Stimulated activated CD8-positive, alpha-beta memory T cell treated with anti-CD3 and anti-CD28 coated beads, Interleukin-12 subunit alpha, Interleukin-12 subunit beta, amount 100 ng/mL, for 24 hours (primary cell): ENCODE results near the gene HOXA13.

ENCODE experiments used
- DNase-seq: peaks from one replicate; pipeline ENCODE4 v3.0.0-alpha.2; 2020; ENCODE audit errors: extremely low read depth

The HOXA13 gene

DNA sequence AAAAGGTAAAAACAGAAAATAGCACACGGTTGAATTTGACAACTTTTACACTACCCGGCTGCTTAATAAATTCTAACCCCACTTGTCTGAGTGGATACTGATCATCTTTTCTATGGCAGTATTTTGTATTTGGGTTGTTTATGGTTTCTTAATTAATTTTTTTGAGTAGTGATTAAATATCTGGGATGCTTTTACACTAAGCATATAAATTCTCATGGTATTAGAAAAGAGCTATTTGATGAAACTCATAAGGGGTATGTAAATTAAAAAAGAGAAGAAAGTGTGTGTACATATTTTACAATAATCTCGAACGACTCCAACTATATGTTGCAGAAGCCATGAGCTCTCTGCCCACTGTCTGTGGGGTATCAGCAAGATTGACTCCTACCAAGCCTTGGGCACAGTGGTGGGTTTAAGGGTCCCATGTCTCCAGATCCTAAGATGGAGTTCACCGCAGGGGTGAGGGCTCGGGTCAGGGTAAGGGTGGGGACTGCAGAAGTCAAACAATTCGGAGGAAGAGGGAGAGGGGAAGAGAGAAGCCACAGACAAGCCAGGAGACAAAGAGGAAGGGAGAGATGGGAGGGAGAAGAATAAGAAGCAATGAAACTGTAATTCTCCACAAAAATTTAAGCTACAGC lies 7.6 kb upstream of the HOXA13 start:
- DNase-seq, result no peak

DNA sequence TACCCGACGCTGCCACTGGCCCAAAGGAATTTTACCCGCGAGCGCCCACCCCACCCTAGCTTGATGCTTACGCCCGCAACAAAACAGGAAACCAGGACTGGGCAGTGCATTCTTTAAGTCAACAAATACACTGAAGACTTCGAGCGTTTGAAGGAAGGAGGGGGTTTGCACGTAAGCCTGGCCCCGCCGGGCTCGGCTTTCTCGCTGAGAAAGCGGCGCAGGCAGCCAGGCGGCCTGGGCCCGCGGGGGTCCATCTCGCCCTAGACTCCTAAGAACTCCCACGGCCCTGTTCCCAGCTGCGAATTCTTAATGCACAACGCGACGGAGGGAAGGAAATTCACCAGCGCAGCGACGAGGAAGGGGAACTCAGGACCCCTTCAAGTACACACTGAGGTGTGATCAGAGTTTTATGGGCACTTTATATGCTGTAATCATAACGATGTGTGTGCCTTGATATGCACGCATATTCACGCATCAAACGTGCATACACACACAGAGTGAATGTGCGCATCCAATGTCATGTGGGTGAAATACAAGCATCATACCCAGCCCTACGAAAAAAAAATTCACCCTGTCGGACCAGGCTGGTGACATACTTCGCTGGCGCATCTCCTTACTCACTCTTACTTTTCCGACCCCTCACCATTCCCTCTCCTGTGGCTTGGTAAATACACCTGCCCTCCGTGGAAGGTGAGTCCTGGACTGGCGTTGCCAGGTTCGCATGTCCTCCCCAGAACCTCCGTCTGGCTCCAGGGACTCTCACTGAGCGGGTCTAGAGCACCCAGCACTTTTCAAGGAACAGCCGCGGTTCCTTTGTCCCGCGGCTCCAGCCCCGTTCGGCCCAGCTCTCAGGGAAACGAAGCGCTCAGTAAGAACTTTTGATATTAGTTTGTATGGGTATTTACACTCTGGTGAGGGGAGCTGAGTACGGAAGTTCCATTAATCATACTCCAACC lies 5.7 kb upstream of the HOXA13 start:
- DNase-seq, result no peak

DNA sequence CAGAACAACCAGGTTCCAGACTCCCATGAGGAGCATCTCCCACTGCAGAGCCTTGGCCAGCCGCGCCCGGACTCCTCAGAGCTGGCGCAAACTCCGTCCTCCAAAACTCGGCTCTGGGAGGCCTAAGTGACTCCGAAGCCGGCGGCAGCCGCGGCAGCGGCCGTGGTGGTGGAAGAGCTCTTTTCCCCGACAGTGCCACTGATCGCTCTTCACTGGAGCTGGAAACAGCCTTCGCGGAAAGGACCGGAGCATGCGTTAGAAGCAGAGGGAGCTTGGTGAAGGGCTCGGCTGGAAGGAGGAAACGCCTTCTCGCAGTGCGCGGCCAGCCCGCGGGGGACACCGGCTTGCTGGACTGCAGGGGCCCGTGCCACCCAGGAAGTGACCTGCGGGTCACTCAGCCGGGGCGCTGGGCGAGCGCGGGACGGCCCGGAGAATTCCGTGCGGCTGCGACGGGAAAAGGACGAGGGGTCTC lies 5.0 kb upstream of the HOXA13 start:
- no peak for DNase-seq

DNA sequence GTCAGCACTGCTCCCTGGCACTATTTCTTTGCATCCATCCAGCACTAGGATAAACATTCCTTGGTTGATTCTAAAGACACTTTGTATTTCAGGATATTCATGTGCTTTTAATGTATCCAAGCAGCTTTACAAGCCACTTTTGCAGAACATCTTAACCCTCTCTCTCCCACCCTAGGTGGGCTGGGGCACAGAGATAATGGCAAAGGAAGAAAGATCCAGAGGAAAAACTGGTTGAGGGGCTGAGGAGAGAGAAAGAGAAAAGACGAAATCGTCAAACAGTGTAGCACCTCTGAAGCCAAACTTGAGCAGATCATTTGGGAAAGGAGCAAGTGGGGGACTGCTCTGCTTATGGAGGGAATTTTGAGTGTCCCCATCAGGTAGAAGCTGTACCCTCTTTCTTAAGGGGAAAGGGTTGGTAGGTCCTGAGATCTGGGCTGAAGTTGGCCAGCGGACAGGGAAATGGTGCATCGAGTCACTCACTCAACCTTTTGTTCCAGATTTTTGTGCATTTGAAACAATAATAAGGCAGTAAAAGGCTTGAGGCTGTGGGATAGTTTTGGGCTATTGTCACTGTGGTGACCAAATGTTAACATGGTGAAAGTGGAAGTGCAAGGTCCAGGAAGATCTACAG lies 4.2 kb upstream of the HOXA13 start:
- no peak for DNase-seq

DNA sequence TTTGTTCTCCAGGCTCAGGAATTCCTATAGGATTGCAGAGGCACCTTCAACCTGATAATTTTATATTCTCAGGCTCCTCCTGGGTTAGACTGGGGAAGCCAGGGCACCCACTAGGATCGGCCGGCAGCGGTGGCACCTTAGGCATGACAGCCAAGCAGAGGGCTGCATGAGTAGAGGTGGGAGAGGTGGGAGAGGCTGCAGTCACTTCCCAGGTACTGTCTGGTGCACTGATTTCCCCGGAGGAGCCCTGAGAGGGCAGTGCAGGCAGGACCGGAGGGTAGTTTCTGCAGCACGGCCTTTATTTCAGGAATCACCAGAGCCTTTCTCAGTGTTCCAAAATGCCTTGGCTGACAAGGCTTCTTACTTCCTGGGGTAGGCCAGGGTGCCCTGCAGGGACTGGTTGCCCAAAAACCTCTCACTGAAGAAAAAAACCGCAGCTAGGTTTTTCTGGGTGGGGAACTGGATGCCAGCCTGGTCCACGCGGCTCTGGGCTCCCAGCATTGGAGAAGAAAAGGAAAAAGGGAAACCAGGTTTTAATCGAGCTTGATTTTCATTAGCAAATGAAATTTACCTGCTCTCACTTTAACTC lies 3.6 kb upstream of the HOXA13 start:
- no peak for DNase-seq

DNA sequence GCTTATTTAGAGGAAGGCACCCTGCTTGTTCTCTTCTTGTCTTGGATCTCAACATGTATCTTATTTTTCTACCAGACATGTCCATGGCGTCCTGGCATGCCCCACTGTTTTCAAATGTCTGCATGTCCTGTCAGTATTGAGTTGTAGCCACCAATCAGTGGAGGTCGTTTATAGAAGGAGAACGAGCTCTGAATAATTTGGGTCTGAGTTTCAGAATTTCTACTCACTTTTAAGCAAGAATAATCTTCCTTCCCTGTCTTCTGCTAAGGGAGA lies 2.9 kb upstream of the HOXA13 start:
- no peak for DNase-seq

DNA sequence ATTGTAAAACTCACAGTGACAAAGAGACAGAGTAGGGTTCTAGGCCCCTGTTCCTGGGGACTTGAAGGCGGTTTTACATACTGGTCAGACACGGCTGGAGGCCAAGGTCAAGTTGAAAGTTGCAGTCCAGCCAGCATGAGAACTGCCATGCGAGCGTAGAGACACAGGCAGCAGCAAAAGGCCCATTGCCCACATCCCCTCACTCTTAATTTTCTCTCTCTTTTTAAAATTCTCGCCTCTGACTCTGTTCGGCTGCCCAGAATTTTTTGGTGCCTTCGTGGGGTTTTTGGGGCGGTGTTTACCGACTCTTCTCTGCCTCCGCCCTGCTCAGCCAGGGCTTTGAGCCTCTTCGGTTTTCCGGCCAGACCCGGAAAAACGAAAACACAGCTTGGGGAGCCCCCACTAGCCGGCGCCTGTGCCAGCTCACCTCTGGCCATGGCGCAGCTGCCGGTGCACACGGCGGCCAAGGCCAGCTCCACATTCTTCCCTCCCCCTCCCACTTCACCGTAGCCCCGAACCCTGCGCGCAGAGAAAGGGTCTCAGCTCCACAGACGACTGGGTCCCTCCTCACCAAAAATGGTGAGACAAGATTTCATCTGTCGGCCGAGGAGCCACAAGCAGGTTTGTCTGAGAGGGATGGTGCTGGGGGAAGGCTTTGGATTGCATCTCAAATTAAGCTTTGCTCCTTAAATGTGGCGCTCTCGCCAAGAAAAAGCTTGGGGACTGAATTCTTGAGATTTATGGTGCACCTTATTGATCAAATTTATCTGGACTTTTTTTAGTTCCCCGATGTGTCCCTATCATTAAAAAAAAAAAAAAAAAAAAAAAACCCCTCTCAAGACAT lies 2.3 kb upstream of the HOXA13 start:
- DNase-seq, result no peak

DNA sequence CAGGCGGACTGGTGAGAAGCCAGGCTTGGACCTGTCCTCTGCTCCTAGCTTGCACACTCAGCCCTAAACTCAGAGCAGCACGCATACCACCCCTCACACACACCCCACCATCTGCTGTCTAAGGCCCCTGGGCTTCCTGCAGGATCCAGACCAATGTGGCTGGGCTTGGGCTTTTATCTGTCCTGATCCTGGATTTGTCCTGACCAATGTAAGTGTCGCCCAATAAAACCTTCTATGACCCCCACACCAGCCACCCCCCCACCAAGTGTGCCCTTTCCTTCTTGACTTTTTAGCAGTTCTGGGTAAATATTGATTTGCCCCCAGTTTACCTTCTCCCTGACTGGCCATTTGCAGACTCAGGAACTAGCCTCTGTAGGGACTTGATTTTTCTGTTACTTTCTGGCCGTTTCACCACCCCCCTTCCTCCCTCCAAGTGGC lies 1.7 kb upstream of the HOXA13 start:
- no peak for DNase-seq

DNA sequence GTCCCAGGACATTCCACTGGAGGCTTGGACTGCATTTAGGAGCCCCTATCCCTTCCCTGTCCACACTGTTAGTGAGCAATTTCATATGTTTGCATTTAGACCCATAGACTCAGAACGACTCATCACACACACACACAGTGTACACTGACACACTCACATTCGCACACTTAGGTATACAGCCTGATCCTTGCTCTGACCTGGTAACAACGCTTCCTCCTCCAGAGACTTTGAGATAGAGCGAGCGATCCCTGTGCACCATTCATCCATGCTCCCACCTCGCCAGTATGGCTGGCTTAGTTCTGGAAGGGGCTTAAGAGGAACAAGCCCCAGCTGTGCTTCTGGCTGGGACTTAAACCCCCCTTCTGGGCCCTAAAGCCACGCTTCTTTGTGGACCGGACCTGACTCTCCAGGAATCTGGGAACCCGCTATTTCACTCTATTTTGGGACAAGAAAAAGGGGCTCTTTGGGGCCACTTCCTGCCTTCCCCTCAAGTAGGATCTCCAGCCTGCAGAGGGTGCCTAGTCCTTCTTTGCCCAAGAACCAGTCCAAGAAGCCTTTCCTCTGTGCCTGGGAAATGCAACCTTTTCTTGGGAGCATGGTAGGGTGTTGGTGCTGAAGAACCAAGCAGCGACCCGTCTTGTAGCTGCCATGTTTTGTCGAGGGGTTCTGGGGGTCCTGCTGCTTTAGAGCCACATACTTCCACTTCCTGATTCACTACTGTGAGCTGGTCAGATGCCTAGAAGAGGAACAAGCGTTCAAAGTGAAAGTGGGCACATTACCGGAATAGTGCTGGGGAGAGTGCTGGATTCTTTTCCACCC lies 1.1 kb upstream of the HOXA13 start:
- no peak for DNase-seq

DNA sequence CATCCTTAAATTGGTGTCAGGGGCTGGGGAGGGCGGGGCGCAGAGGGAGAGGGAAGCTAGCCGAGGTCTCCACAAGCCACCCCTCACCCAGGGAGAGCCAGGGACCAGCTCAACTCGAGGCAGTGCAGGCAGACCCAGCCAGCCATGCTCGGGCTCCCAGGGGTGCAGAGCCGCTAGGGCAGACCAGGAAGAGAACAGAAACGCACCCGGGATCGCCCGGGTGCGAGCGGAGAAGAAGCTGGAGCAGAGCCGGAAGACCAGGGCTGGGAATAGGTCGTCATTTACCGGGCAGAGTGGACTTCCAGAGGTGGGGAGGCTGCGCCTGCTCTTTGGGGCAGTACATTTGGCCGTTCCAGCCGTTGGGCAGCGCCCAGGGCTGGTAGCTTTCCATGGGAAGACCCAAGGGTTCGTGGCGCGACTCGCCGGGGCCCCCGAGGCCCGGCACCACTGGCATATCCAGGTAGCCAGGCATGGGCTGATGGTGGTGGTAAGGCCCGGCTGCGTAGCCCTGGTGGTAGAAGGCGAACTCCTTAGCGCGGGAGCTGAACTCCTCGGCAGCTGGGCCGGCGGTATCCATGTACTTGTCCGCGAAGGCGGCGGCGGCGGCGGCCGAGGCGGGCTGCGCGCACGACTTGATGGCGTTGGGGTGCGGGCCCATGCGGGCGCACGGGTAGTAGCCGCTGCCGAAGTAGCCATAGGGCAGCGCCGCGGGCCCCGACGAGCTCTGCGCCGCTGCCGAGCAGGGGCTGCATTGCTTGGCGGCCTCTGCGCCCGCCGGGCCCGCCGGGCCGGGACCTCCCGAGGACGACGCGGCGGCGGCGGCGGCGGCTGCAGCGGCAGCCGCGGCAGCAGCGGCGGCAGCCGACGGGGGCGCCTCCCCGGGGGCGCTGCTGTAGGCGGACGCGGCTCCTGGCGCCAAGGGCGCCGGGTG lies 755 bp downstream of the HOXA13 start:
- no peak for DNase-seq

DNA sequence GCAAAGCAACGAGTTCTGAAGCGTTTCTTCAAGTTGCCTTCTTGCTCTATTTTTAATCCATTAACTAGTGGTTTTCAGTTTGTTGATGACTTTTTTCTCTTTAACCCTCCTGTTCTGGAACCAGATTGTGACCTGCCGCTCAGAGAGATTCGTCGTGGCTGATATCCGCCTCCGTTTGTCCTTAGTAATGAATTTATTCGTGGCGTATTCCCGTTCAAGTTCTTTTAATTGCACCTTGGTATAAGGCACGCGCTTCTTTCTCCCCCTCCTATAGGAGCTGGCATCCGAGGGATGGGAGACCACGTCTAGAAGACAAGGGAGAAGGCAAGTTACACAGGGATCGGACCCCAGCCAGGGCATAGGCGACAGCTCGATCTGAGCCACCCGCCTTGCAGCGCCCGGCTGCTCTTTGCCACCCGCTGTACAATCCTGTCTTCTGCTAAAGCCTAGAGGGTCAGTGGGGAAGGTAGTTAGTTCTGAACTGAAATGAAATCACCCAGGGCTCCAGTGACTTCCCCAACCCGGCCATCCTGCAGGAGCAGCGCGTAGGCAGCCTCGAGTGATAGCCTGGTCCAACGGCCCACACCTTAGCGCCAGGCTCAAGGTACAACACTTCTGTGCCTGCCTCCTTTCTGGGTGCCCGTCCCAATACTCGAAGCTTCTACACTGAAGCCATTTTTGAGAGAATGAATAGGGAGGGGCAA lies 1.6 kb downstream of the HOXA13 start:
- DNase-seq, result no peak

DNA sequence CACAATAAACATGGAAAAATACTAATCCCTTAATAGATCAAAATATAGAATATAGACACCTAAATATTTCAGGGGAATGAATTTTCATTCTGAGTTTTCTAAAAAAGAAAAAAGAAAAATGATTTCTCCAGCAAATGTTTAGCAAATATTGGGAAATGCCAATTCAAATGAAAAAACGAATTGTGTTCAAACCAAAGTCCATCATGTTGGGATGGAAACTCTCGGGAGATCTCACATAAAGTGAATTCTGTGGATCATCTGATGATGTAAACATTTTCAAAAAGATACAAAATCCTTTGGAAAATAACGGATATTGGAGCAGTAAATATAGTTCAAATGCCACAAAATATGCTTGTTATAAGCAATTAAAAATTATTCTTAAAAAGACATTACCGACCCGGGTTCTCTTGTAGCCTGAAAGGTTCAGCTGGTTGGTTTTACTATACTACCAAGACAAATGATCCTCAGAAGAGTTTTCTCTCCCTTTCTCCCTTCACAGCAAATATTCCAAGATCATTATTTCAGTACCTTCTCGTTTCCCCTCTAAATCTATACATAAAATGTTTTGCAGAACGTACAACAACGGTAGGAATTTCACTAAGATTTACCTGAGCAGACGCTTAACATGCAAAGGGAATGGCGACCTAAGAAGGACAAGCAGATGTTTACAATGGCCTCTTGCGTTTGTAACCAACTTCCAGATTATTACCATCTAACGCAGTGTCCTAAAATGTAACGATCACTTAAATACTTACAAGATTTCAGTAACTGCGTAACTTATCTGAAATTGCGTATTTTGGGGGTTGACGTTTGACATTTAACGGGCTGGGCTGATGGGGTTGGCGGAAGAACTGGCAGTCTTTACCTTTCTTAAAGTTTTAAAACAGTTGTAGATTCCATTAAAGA lies 2.5 kb downstream of the HOXA13 start:
- DNase-seq, result no peak

DNA sequence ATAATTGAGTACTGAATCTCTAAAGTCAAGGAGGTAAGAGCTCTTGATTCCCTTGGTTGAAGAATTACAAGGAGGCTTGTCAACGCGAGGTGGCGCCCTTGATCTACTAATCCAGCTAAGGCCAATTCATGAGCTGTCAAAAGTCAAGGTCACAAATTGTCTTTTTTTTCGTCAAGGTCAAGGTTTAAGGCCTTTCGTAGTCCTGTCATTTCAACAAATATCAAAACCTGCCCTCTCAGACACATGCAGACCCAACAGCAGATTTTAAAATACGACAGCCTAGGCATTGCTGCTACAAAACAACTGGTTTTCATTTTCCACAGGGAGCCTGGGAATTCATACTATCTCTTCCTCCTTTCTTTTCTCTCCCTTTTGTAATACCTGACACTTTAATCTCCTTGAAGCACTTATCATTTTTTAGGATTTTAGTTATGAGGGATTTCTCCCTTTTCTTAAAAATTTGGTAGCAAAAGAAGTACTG lies 3.6 kb downstream of the HOXA13 start:
- DNase-seq, result peak; percentile 46

DNA sequence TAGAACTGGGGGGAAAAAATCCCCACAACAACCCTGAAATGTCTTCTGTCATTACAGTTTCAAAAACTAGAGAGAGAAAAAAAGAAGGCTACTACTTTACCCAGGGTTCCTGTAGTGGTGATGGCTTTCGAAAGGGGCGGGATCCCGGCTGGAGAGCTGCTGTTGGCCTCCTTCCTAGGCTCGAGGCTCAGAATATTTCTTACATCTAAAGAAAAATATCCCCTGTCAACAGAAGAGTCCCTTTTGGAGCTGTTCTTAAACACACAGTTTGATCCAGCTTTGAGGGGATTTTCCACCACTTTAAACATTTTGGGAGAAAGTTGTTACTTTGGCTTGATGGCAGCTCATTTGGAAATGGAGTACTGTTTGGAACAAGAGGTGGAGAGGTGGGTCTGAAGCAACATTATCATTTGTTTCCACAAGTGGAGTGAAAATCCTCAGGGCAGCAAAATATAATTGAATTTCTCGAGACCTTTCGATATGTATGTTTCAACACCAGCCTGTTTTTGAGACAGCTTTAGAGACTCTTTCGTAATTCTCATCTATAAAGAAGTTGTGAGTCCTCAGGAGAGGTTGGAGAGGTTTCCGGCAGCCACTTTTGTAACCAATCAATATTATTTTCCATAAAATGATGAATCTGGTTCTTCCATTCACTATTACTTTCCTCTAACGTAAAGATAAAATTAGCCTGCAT lies 5.1 kb downstream of the HOXA13 start:
- DNase-seq, result no peak

DNA sequence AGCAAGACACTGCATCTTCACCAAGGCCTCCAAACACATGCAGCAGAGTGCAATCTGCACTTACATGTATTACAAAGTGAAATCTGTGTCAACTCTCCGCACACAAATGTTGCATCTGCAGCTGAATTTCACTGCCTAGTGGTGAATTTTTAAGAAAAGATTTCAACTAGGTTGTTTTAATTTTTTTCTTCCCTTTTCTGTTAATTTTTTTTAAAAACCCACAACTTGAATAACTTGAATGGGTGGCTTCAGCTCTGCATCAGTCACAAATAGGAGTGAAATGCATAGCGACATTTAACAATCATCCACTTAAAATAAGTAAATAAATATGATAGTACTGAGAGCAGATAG lies 5.9 kb downstream of the HOXA13 start:
- no peak for DNase-seq

DNA sequence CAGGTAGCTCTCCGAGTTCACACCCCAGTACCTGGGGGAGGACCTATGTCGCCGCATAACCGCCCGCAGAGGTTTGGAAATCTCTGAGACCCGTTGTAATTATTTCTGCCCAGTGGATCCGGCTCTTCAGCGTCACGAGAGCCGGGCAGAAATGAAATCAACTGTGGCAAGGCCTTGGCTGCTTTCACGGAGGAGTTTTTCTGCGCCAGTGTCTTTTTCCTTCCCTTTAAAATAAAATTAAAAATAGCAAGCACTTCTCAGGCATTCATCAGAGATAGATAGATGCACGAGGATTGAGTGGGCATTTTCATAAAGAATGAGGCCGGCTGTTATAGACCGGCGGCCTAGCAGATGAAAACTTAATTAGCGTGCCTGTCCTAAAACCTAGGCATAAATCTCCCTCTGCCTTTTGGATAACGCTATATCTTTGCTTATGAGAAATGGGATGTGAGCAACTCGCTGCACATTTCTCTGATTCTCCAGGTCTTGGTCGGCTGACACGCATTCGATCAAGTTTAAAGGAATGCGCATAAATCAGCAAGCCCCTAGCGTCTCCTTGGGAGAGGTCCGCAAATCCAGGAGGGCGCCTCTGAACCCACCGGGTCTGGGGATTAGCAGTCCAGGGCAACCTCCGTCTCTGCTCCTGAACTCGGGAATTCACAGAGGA lies 6.4 kb downstream of the HOXA13 start:
- DNase-seq, result no peak
